Measurements from ENCODE around the gene ARHGAP21.
"Not testable (repeated sequence)": the region's sequence is repeated elsewhere in the genome, so short reads cannot be mapped to it uniquely, and the experiment has no call there.

Gene ARHGAP21

GRCh38 chr10:24652381-24652957 lies 71.2 kb downstream of the ARHGAP21 start:
- Mint-ChIP-seq H3K36me3 (peaks cover 2% of the 10 kb centered on the region), H3K27ac (no peak overlapping the region), H3K4me3 (no peak overlapping the region), H3K9me3 (peaks cover 6% of the 10 kb centered on the region), H3K27me3 (no peaks in the 10 kb centered on the region), H3K4me1 (no peaks in the 10 kb centered on the region)
- no peak for DNase-seq
- CTCF ChIA-PET: no interaction called here

GRCh38 chr10:24651923-24652322 lies 71.8 kb downstream of the ARHGAP21 start:
- CTCF ChIA-PET: no interaction called here
- DNase-seq: no peak
- no peak overlapping the region for H3K27ac Mint-ChIP-seq
- H3K4me3 Mint-ChIP-seq: no peak overlapping the region
- H3K4me1 Mint-ChIP-seq: peaks cover 1% of the 10 kb centered on the region
- H3K9me3 Mint-ChIP-seq: peaks cover 6% of the 10 kb centered on the region
- no peaks in the 10 kb centered on the region for H3K27me3 Mint-ChIP-seq
- H3K36me3 Mint-ChIP-seq: peaks cover 2% of the 10 kb centered on the region

- H3K4me3 Mint-ChIP-seq: no peak overlapping the region
- H3K9me3 Mint-ChIP-seq: peaks cover 6% of the 10 kb centered on the region
Measured at GRCh38 chr10:24650669-24651391, 72.9 kb downstream of the ARHGAP21 start.

GRCh38 chr10:24645784-24646183 lies 77.9 kb downstream of the ARHGAP21 start:
- Mint-ChIP-seq H3K36me3 (no peaks in the 10 kb centered on the region), H3K9me3 (no peaks in the 10 kb centered on the region), H3K27me3 (no peaks in the 10 kb centered on the region), H3K4me1 (peaks cover 3% of the 10 kb centered on the region), H3K4me3 (no peak overlapping the region), H3K27ac (no peak overlapping the region)
- CTCF ChIA-PET: interaction anchor here (0.9 to 1.0 kb wide), 2 partner anchors 28 to 435 kb away, joined by 3 read pairs; no protein-coding TSS in a partner anchor
- peak; percentile 21 for DNase-seq

More at GRCh38 chr10:24650669-24651391, 72.9 kb downstream of the ARHGAP21 start:
- no peaks in the 10 kb centered on the region for H3K27me3 Mint-ChIP-seq
- H3K27ac Mint-ChIP-seq: no peak overlapping the region
- peaks cover 3% of the 10 kb centered on the region for H3K4me1 Mint-ChIP-seq
- peaks cover 2% of the 10 kb centered on the region for H3K36me3 Mint-ChIP-seq
- DNase-seq: no peak
- CTCF ChIA-PET: interaction anchor here (0.9 kb wide), 1 partner anchor 9 kb away, joined by 4 read pairs; no protein-coding TSS in a partner anchor

- DNase-seq: no peak
- H3K4me1 Mint-ChIP-seq: peaks cover 3% of the 10 kb centered on the region
- no peaks in the 10 kb centered on the region for H3K9me3 Mint-ChIP-seq
Measured at GRCh38 chr10:24645022-24645421, 78.7 kb downstream of the ARHGAP21 start.

GRCh38 chr10:24643679-24644209 lies 79.9 kb downstream of the ARHGAP21 start:
- Mint-ChIP-seq H3K36me3 (no peaks in the 10 kb centered on the region), H3K9me3 (no peaks in the 10 kb centered on the region), H3K27me3 (no peaks in the 10 kb centered on the region), H3K4me1 (peaks cover 3% of the 10 kb centered on the region), H3K4me3 (no peak overlapping the region), H3K27ac (no peak overlapping the region)
- no peak for DNase-seq
- CTCF ChIA-PET: interaction anchor here (1.2 to 2.2 kb wide), 3 partner anchors 81 to 437 kb away, joined by 3 to 10 read pairs (median 6); no protein-coding TSS in a partner anchor

More at GRCh38 chr10:24645022-24645421, 78.7 kb downstream of the ARHGAP21 start:
- Mint-ChIP-seq H3K27me3 (no peaks in the 10 kb centered on the region), H3K27ac (no peak overlapping the region), H3K36me3 (no peaks in the 10 kb centered on the region), H3K4me3 (no peak overlapping the region)
- CTCF ChIA-PET: no interaction called here

GRCh38 chr10:24642921-24643678 lies 80.6 kb downstream of the ARHGAP21 start:
- H3K4me1 Mint-ChIP-seq: peaks cover 3% of the 10 kb centered on the region
- no peak for DNase-seq

GRCh38 chr10:24639124-24639523 lies 84.6 kb downstream of the ARHGAP21 start:
- no peaks in the 10 kb centered on the region for H3K27me3 Mint-ChIP-seq
- no peak overlapping the region for H3K4me3 Mint-ChIP-seq
- H3K27ac Mint-ChIP-seq: no peak overlapping the region
- CTCF ChIA-PET: interaction anchor here (0.7 kb wide), 1 partner anchor 166 kb away, joined by 3 read pairs; no protein-coding TSS in a partner anchor
- no peaks in the 10 kb centered on the region for H3K36me3 Mint-ChIP-seq
- DNase-seq: no peak
- H3K4me1 Mint-ChIP-seq: no peaks in the 10 kb centered on the region
- no peaks in the 10 kb centered on the region for H3K9me3 Mint-ChIP-seq

More at GRCh38 chr10:24642921-24643678, 80.6 kb downstream of the ARHGAP21 start:
- CTCF ChIA-PET: interaction anchor here (1.0 to 2.2 kb wide), 7 partner anchors 21 to 437 kb away, joined by 3 to 10 read pairs (median 3); no protein-coding TSS in a partner anchor
- Mint-ChIP-seq H3K36me3 (no peaks in the 10 kb centered on the region), H3K9me3 (no peaks in the 10 kb centered on the region), H3K4me3 (no peak overlapping the region), H3K27ac (no peak overlapping the region), H3K27me3 (no peaks in the 10 kb centered on the region)

GRCh38 chr10:24625778-24626177 lies 97.9 kb downstream of the ARHGAP21 start:
- no peak overlapping the region for H3K27ac Mint-ChIP-seq
- peaks cover 2% of the 10 kb centered on the region for H3K36me3 Mint-ChIP-seq
- peaks cover 22% of the 10 kb centered on the region for H3K4me1 Mint-ChIP-seq
- H3K9me3 Mint-ChIP-seq: no peaks in the 10 kb centered on the region
- H3K4me3 Mint-ChIP-seq: no peak overlapping the region
- H3K27me3 Mint-ChIP-seq: no peaks in the 10 kb centered on the region
- CTCF ChIA-PET: no interaction called here
- no peak for DNase-seq

GRCh38 chr10:24623383-24623782 lies 100.3 kb downstream of the ARHGAP21 start:
- H3K4me3 Mint-ChIP-seq: no peak overlapping the region
- H3K4me1 Mint-ChIP-seq: peaks cover 27% of the 10 kb centered on the region
- CTCF ChIA-PET: interaction anchor here (0.9 to 1.4 kb wide), 3 partner anchors 11 to 457 kb away, joined by 3 read pairs; partner anchors contain the start of gene ARHGAP21
- H3K9me3 Mint-ChIP-seq: no peaks in the 10 kb centered on the region
- DNase-seq: no peak
- peaks cover 3% of the 10 kb centered on the region for H3K36me3 Mint-ChIP-seq
- H3K27ac Mint-ChIP-seq: peak overlapping the region; percentile 50
- H3K27me3 Mint-ChIP-seq: no peaks in the 10 kb centered on the region

GRCh38 chr10:24622781-24623301 lies 100.8 kb downstream of the ARHGAP21 start:
- Mint-ChIP-seq H3K36me3 (peaks cover 6% of the 10 kb centered on the region), H3K4me1 (peaks cover 29% of the 10 kb centered on the region), H3K4me3 (no peak overlapping the region), H3K27me3 (no peaks in the 10 kb centered on the region), H3K9me3 (no peaks in the 10 kb centered on the region), H3K27ac (peak overlapping the region; percentile 50)
- CTCF ChIA-PET: interaction anchor here (0.9 to 1.8 kb wide), 4 partner anchors 11 to 459 kb away, joined by 3 to 4 read pairs (median 3); partner anchors contain the start of gene ARHGAP21
- peak; percentile 23 for DNase-seq

GRCh38 chr10:24621035-24621795 lies 102.5 kb downstream of the ARHGAP21 start:
- Mint-ChIP-seq H3K27ac (peak overlapping the region; percentile 70), H3K4me1 (peaks cover 29% of the 10 kb centered on the region)
- not testable (repeated sequence) for DNase-seq, H3K9me3 Mint-ChIP-seq, H3K4me3 Mint-ChIP-seq, H3K36me3 Mint-ChIP-seq, H3K27me3 Mint-ChIP-seq
- CTCF ChIA-PET: interaction anchor here (1.3 to 1.8 kb wide), 2 partner anchors 22 to 460 kb away, joined by 3 to 4 read pairs; no protein-coding TSS in a partner anchor

- CTCF ChIA-PET, H3K9me3 Mint-ChIP-seq, H3K27ac Mint-ChIP-seq, H3K36me3 Mint-ChIP-seq, DNase-seq, H3K4me3 Mint-ChIP-seq, H3K27me3 Mint-ChIP-seq: not testable (repeated sequence)
- peaks cover 25% of the 10 kb centered on the region for H3K4me1 Mint-ChIP-seq
Measured at GRCh38 chr10:24619994-24620310, 103.7 kb downstream of the ARHGAP21 start.

Measured in activated naive CD4-positive, alpha-beta T cell treated with anti-CD3 and anti-CD28 coated beads, Interleukin-2, amount 10 ng/mL, durations not matched to agents 7 days and 5 days (primary cell).